GM12878 (cell line): ENCODE measurements around the gene TNS4. TPM values are rescaled to one million over a fixed set of nuclear protein-coding genes. Genes with fewer than 3 reads are reported as not detected.

Experiments used
- ATAC-seq: fragments of 200-7000 bp; cut with Tn5 transposase; 3 replicates; pipeline ENCODE4 v1.9.1; 2020; ENCODE audit warnings: mild to moderate bottlenecking, moderate library complexity
- BruUV-seq: library from RNA; stranded (reverse); fragments of 400-500 nt; replicated peaks from 2 replicates; lab custom pipeline; 2021; lab: Mats Ljungman, UMichigan
- CTCF ChIA-PET: fragments of 300-600 bp; sonication (Branson Sonifier 250); formaldehyde crosslinking; extraction: SDS; loops from one replicate; lab custom pipeline; 2021; ENCODE audit warnings: inconsistent platforms; lab: Yijun Ruan, JAX
- POLR2A ChIA-PET: fragments of 350-600 bp; formaldehyde crosslinking; extraction: SDS; loops from one replicate; lab custom pipeline; 2021; ENCODE audit warnings: inconsistent platforms; lab: Charles Lee
- RAD21 ChIA-PET: fragments of 300-600 bp; sonication (Branson Sonifier 250); formaldehyde crosslinking; loops from one replicate; lab custom pipeline; 2023; ENCODE audit warnings: antibody characterized with exemption; ENCODE audit not compliant: unreplicated experiment; lab: Charles Lee
- SMC1A ChIA-PET: fragments of 300-600 bp; sonication (Branson Sonifier 250); formaldehyde crosslinking; loops from one replicate; lab custom pipeline; 2023; ENCODE audit not compliant: unreplicated experiment, uncharacterized antibody; lab: Charles Lee
- DNase-seq: peaks from one replicate; pipeline ENCODE4 v3.0.0-alpha.2; 2011; ENCODE audit warnings: low read depth, low spot score
- FAIRE-seq: peaks from 3 replicates; lab custom pipeline; 2011; peaks lifted over from hg19 to GRCh38; lab: Jason Lieb, UNC
- H2AFZ ChIP-seq: 2 replicates; pipeline ENCODE4 v1.6.0; 2011; ENCODE audit warnings: low read depth, low read length, control low read depth; ENCODE audit not compliant: control insufficient read depth
- H3K27ac ChIP-seq: 2 replicates; pipeline ENCODE4 v1.5.1; 2011; ENCODE audit warnings: control low read depth; ENCODE audit not compliant: control insufficient read depth, insufficient read depth
- H3K27me3 ChIP-seq, 2 experiments: replicated peaks in 1 of 2; 2 replicates each; pipeline versions ENCODE4 v1.6.0 to v1.6.1; 2011; ENCODE audit warnings: low read length in 1 of 2; ENCODE audit not compliant: control insufficient read depth in 2 of 2, insufficient read depth in 2 of 2
- H3K36me3 ChIP-seq, 2 experiments: 2 replicates each; pipeline ENCODE4 v1.5.1; 2011; ENCODE audit warnings: low read length in 1 of 2; ENCODE audit not compliant: control insufficient read depth in 2 of 2, insufficient read depth in 2 of 2
- H3K4me1 ChIP-seq: 2 replicates; pipeline ENCODE4 v1.6.1; 2011; ENCODE audit warnings: mild to moderate bottlenecking, low read length, moderate library complexity, mixed read lengths; ENCODE audit not compliant: control insufficient read depth, insufficient read depth
- H3K4me2 ChIP-seq: 2 replicates; pipeline ENCODE4 v1.6.0; 2011; ENCODE audit warnings: control low read depth; ENCODE audit not compliant: control insufficient read depth, insufficient read depth
- H3K4me3 ChIP-seq: fragments of 200-600 bp; sonication (generic); 2 replicates; pipeline ENCODE4 v1.5.1; 2016
- H3K79me2 ChIP-seq: 2 replicates; pipeline ENCODE4 v1.6.0; 2011; ENCODE audit warnings: low read length; ENCODE audit not compliant: control insufficient read depth, insufficient read depth
- H3K9ac ChIP-seq: 2 replicates; pipeline ENCODE4 v1.8.0; 2011; ENCODE audit warnings: low read length, control low read depth, mixed read lengths; ENCODE audit not compliant: control insufficient read depth, insufficient read depth
- H3K9me3 ChIP-seq: replicated peaks from 3 replicates; pipeline ENCODE4 v1.5.1; 2011; ENCODE audit warnings: mild to moderate bottlenecking, low read length; ENCODE audit not compliant: control insufficient read depth, insufficient read depth
- H4K20me1 ChIP-seq: 2 replicates; pipeline ENCODE4 v1.6.0; 2011; ENCODE audit not compliant: control insufficient read depth, insufficient read depth
- EZH2 ChIP-seq: IDR thresholded peaks from 2 replicates; pipeline ENCODE4 v1.6.1; 2012; ENCODE audit warnings: low read depth, mild to moderate bottlenecking, control low read depth, inconsistent platforms, low read length, borderline replicate concordance; ENCODE audit not compliant: control insufficient read depth
- MTA2 ChIP-seq: fragments of 450-650 bp; IDR thresholded peaks from 2 replicates; pipeline ENCODE4 v1.6.1; 2016; ENCODE audit warnings: low read depth, mild to moderate bottlenecking, moderate library complexity
- PAX5 ChIP-seq: IDR thresholded peaks from 2 replicates; pipeline ENCODE4 v1.6.1; 2011; ENCODE audit warnings: low read depth, low read length, borderline replicate concordance
- POLR2A ChIP-seq: IDR thresholded peaks from 2 replicates; pipeline ENCODE4 v1.6.1; 2011; ENCODE audit warnings: low read depth, mild to moderate bottlenecking, low read length
- POLR2AphosphoS2 ChIP-seq: IDR thresholded peaks from 2 replicates; pipeline ENCODE4 v1.6.1; 2011; ENCODE audit warnings: low read depth, mild to moderate bottlenecking, low read length, improper control_type of control experiment, moderate library complexity
- WGBS: methylation state at CpG from one replicate; pipeline ENCODE4 v1.1.6; 2016; ENCODE audit warnings: low lambda C conversion rate; ENCODE audit not compliant: insufficient replicate concordance, insufficient coverage; ENCODE audit errors: missing lambda C conversion rate; 5-methylcytosine and 5-hydroxymethylcytosine counted together
- in situ Hi-C: fragments of 300-500 bp; cut with MboI; formaldehyde crosslinking; loops from 9 replicates; pipeline ENCODE4 v1.14.3; 2018; ENCODE audit warnings: mixed read lengths
- intact Hi-C: fragments of 100-400 bp; cut with micrococcal nuclease; formaldehyde crosslinking; loops from one replicate; pipeline ENCODE4 v1.14.2; 2022; ENCODE audit not compliant: unreplicated experiment
- polyA plus RNA-seq, 11 experiments: library from polyadenylated mRNA; depleted of rRNA in 4 of 11; unstranded in 6 of 11; stranded (reverse) in 5 of 11; fragments of >200 nt; fragmentation: Nextera tagmentation in 4 of 11; fragmentation: Illumina TruSeq in 1 of 11; extraction: Ambion mirVana in 4 of 11; extraction: Trizol in 1 of 11; gene quantifications; 1 replicate in 1 of 11; 2 replicates in 10 of 11; pipeline versions ENCODE4 v1.2.1 to v1.2.3, GENCODE V29; 2011 to 2016; ENCODE audit warnings: inconsistent platforms in 2 of 11, missing spikeins in 2 of 11, low read depth in 1 of 11
- total RNA-seq, 4 experiments: library from RNA; depleted of rRNA in 3 of 4; stranded (reverse); fragments of >200 nt in 3 of 4; fragmentation: Illumina TruSeq in 1 of 4; extraction: Trizol in 1 of 4; gene quantifications; 2 replicates each; pipeline versions ENCODE4 v1.2.1 to v1.2.3, GENCODE V29; 2013 to 2021
- TF ChIP-seq, protein P1 (sequence below): fragments of 450-650 bp; formaldehyde crosslinking; IDR thresholded peaks from 2 replicates; pipeline ENCODE4 v1.5.0; 2022; ENCODE audit warnings: mild to moderate bottlenecking, missing genetic modification characterization

TNS4 gene
- total and polyA plus RNA-seq, 10 of the 15 experiments (the other 5 are each of a cell fraction or from before 2014, with no cell fraction given) = 0.10 to 0.90 (median 0.68) TPM; not detected in 2

- no peak for TF ChIP-seq MTA2
- TF ChIP-seq, all 136 proteins: peak for 11
Measured at GRCh38 chr17:40548982-40549685, 47.7 kb upstream of the TNS4 start (continued).

- Histone ChIP-seq H4K20me1 (no peaks in the 10 kb centered on the region), H3K79me2 (no peaks in the 10 kb centered on the region), H3K4me3 (no peak overlapping the region), H3K9ac (no peak overlapping the region), H3K9me3 (no peaks in the 10 kb centered on the region; the same call in 2 of the 3 replicates), H3K27me3 (no peaks in the 10 kb centered on the region), H3K4me1 (peaks cover 30% of the 10 kb centered on the region), H2AFZ (no peak overlapping the region), H3K4me2 (peak overlapping the region; percentile 34; the same call in 1 of the 2 replicates), H3K36me3 (peaks cover 0 to 4% of the 10 kb centered on the region in 2 experiments; a peak in 2 of 4 replicates), H3K27ac (no peak overlapping the region)
- ATAC-seq (no peak), FAIRE-seq (no peak), DNase-seq (no peak)
- CTCF ChIA-PET = interaction anchor here (0.9 to 13.0 kb wide), 8 partner anchors 12 to 128 kb away, joined by 3 to 138 read pairs (median 8); no protein-coding TSS in a partner anchor
- POLR2A ChIA-PET = interaction anchor here (0.6 to 3.5 kb wide), 10 partner anchors 9 to 66 kb away, joined by 3 to 40 read pairs (median 14); no protein-coding TSS in a partner anchor
- WGBS = 61% methylated on average over 9 of the region's 9 CpGs
- in situ Hi-C loops (loop anchor here (25.0 kb wide), 1 partner anchor 111 kb away; the partner anchor contains the start of gene IGFBP4), intact Hi-C loops (loop anchor here (5.0 to 10.0 kb wide), 2 partner anchors 186 to 246 kb away; partner anchors contain the start of genes GJD3 and KRT28)
- RAD21 ChIA-PET = interaction anchor here (0.9 to 21.1 kb wide), 13 partner anchors 10 to 244 kb away, joined by 3 to 514 read pairs (median 6); partner anchors contain the start of gene TOP2A
- TF ChIP-seq POLR2A = peak; percentile 21; the same call in 1 of the 2 replicates
- TF ChIP-seq EZH2 = no peak
- TF ChIP-seq PAX5 = 0 out of 2 replicates have a peak, but pooled peaks have one; percentile 8
- no peak for TF ChIP-seq POLR2AphosphoS2
- TF ChIP-seq, protein P1, sequence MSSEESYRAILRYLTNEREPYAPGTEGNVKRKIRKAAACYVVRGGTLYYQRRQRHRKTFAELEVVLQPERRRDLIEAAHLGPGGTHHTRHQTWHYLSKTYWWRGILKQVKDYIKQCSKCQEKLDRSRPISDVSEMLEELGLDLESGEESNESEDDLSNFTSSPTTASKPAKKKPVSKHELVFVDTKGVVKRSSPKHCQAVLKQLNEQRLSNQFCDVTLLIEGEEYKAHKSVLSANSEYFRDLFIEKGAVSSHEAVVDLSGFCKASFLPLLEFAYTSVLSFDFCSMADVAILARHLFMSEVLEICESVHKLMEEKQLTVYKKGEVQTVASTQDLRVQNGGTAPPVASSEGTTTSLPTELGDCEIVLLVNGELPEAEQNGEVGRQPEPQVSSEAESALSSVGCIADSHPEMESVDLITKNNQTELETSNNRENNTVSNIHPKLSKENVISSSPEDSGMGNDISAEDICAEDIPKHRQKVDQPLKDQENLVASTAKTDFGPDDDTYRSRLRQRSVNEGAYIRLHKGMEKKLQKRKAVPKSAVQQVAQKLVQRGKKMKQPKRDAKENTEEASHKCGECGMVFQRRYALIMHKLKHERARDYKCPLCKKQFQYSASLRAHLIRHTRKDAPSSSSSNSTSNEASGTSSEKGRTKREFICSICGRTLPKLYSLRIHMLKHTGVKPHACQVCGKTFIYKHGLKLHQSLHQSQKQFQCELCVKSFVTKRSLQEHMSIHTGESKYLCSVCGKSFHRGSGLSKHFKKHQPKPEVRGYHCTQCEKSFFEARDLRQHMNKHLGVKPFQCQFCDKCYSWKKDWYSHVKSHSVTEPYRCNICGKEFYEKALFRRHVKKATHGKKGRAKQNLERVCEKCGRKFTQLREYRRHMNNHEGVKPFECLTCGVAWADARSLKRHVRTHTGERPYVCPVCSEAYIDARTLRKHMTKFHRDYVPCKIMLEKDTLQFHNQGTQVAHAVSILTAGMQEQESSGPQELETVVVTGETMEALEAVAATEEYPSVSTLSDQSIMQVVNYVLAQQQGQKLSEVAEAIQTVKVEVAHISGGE (CRISPR knock-in tag) = no peak
- BruUV-seq = no TSS peak
- SMC1A ChIA-PET = interaction anchor here (0.5 to 21.2 kb wide), 15 partner anchors 8 to 1004 kb away, joined by 3 to 430 read pairs (median 5); partner anchors contain the start of genes CCR7 and TOP2A
Measured at GRCh38 chr17:40548491-40548981, 47.1 kb upstream of the TNS4 start.
